Activated naive CD8-positive, alpha-beta T cell (primary cell): ENCODE data around the gene GARNL3.
A peak's percentile ranks its signal among the peaks of the same experiment; 100 is the strongest.

Experiments used
- H3K27ac Mint-ChIP-seq: one replicate; pipeline ENCODE4 v1.8.0; 2021; ENCODE audit warnings: mixed read lengths
- H3K27me3 Mint-ChIP-seq: one replicate; pipeline ENCODE4 v1.8.0; 2021; ENCODE audit warnings: mixed read lengths
- H3K36me3 Mint-ChIP-seq: one replicate; pipeline ENCODE4 v1.8.0; 2021; ENCODE audit warnings: mixed read lengths
- H3K4me1 Mint-ChIP-seq: one replicate; pipeline ENCODE4 v1.8.0; 2021; ENCODE audit warnings: low read depth, mixed read lengths
- H3K4me3 Mint-ChIP-seq: one replicate; pipeline ENCODE4 v1.8.0; 2021; ENCODE audit warnings: mild to moderate bottlenecking, mixed read lengths
- H3K9me3 Mint-ChIP-seq: one replicate; pipeline ENCODE4 v1.8.0; 2021; ENCODE audit warnings: low read depth, mixed read lengths

The GARNL3 gene

GRCh38 chr9:127384016-127384730, 119.6 kb downstream of the GARNL3 start:
- Mint-ChIP-seq H3K9me3 (peaks cover 6% of the 10 kb centered on the region), H3K4me3 (no peak overlapping the region), H3K4me1 (peaks cover 27% of the 10 kb centered on the region), H3K36me3 (peaks cover 3% of the 10 kb centered on the region), H3K27ac (no peak overlapping the region), H3K27me3 (peaks cover 47% of the 10 kb centered on the region)

- H3K4me1 Mint-ChIP-seq, result peaks cover 32% of the 10 kb centered on the region
- no peak overlapping the region for H3K4me3 Mint-ChIP-seq
- H3K27ac Mint-ChIP-seq, result no peak overlapping the region
- peaks cover 45% of the 10 kb centered on the region for H3K27me3 Mint-ChIP-seq
- H3K9me3 Mint-ChIP-seq, result peaks cover 3% of the 10 kb centered on the region
- H3K36me3 Mint-ChIP-seq, result no peaks in the 10 kb centered on the region
These were observed 120.3 kb downstream of the GARNL3 start for GRCh38 chr9:127384901-127385300.

- Mint-ChIP-seq H3K27ac (no peak overlapping the region), H3K36me3 (no peaks in the 10 kb centered on the region), H3K9me3 (no peaks in the 10 kb centered on the region), H3K4me3 (no peak overlapping the region), H3K27me3 (peaks cover 44% of the 10 kb centered on the region), H3K4me1 (peaks cover 38% of the 10 kb centered on the region)
These were observed 121.7 kb downstream of the GARNL3 start for GRCh38 chr9:127386249-127386648.

- Mint-ChIP-seq H3K4me3 (no peak overlapping the region), H3K27me3 (peaks cover 47% of the 10 kb centered on the region), H3K36me3 (no peaks in the 10 kb centered on the region), H3K9me3 (no peaks in the 10 kb centered on the region), H3K27ac (no peak overlapping the region), H3K4me1 (peaks cover 38% of the 10 kb centered on the region)
These were observed 122.4 kb downstream of the GARNL3 start for GRCh38 chr9:127386981-127387380.

- Mint-ChIP-seq H3K36me3 (no peaks in the 10 kb centered on the region), H3K9me3 (no peaks in the 10 kb centered on the region), H3K27ac (peak overlapping the region; percentile 84), H3K27me3 (peaks cover 53% of the 10 kb centered on the region), H3K4me1 (peaks cover 38% of the 10 kb centered on the region), H3K4me3 (peak overlapping the region; percentile 50)
These were observed 123.7 kb downstream of the GARNL3 start for GRCh38 chr9:127388037-127388855.

- H3K27ac Mint-ChIP-seq, result peak overlapping the region; percentile 84
- H3K27me3 Mint-ChIP-seq, result peaks cover 54% of the 10 kb centered on the region
These were observed 124.3 kb downstream of the GARNL3 start for GRCh38 chr9:127388856-127389238.

GRCh38 chr9:127389381-127390247, 125.0 kb downstream of the GARNL3 start:
- H3K27ac Mint-ChIP-seq, result no peak overlapping the region

More at GRCh38 chr9:127388856-127389238, 124.3 kb downstream of the GARNL3 start:
- no peaks in the 10 kb centered on the region for H3K9me3 Mint-ChIP-seq
- peaks cover 38% of the 10 kb centered on the region for H3K4me1 Mint-ChIP-seq
- no peaks in the 10 kb centered on the region for H3K36me3 Mint-ChIP-seq
- peak overlapping the region; percentile 50 for H3K4me3 Mint-ChIP-seq

GRCh38 chr9:127390248-127390545, 125.6 kb downstream of the GARNL3 start:
- no peak overlapping the region for H3K27ac Mint-ChIP-seq
- peaks cover 49% of the 10 kb centered on the region for H3K27me3 Mint-ChIP-seq
- no peaks in the 10 kb centered on the region for H3K9me3 Mint-ChIP-seq
- H3K36me3 Mint-ChIP-seq, result no peaks in the 10 kb centered on the region
- no peak overlapping the region for H3K4me3 Mint-ChIP-seq
- H3K4me1 Mint-ChIP-seq, result peaks cover 36% of the 10 kb centered on the region

More at GRCh38 chr9:127389381-127390247, 125.0 kb downstream of the GARNL3 start:
- no peaks in the 10 kb centered on the region for H3K9me3 Mint-ChIP-seq
- peaks cover 49% of the 10 kb centered on the region for H3K27me3 Mint-ChIP-seq
- peaks cover 37% of the 10 kb centered on the region for H3K4me1 Mint-ChIP-seq
- no peak overlapping the region for H3K4me3 Mint-ChIP-seq
- no peaks in the 10 kb centered on the region for H3K36me3 Mint-ChIP-seq

- no peak overlapping the region for H3K4me3 Mint-ChIP-seq
- peaks cover 50% of the 10 kb centered on the region for H3K27me3 Mint-ChIP-seq
- H3K4me1 Mint-ChIP-seq, result peaks cover 37% of the 10 kb centered on the region
- H3K9me3 Mint-ChIP-seq, result no peaks in the 10 kb centered on the region
- no peaks in the 10 kb centered on the region for H3K36me3 Mint-ChIP-seq
- H3K27ac Mint-ChIP-seq, result no peak overlapping the region
These were observed 126.0 kb downstream of the GARNL3 start for GRCh38 chr9:127390563-127390962.

GRCh38 chr9:127392166-127392565, 127.6 kb downstream of the GARNL3 start:
- peaks cover 44% of the 10 kb centered on the region for H3K27me3 Mint-ChIP-seq
- no peaks in the 10 kb centered on the region for H3K36me3 Mint-ChIP-seq
- peaks cover 32% of the 10 kb centered on the region for H3K4me1 Mint-ChIP-seq
- H3K27ac Mint-ChIP-seq, result no peak overlapping the region
- no peaks in the 10 kb centered on the region for H3K9me3 Mint-ChIP-seq
- H3K4me3 Mint-ChIP-seq, result no peak overlapping the region

- no peak overlapping the region for H3K4me3 Mint-ChIP-seq
- H3K27me3 Mint-ChIP-seq, result peaks cover 44% of the 10 kb centered on the region
- H3K9me3 Mint-ChIP-seq, result no peaks in the 10 kb centered on the region
- H3K36me3 Mint-ChIP-seq, result no peaks in the 10 kb centered on the region
- H3K4me1 Mint-ChIP-seq, result peaks cover 29% of the 10 kb centered on the region
- H3K27ac Mint-ChIP-seq, result no peak overlapping the region
These were observed 128.4 kb downstream of the GARNL3 start for GRCh38 chr9:127392976-127393375.

GRCh38 chr9:127393645-127394044, 129.1 kb downstream of the GARNL3 start:
- Mint-ChIP-seq H3K4me3 (no peak overlapping the region), H3K36me3 (no peaks in the 10 kb centered on the region)

GRCh38 chr9:127395497-127396252, 131.1 kb downstream of the GARNL3 start:
- Mint-ChIP-seq H3K36me3 (no peaks in the 10 kb centered on the region), H3K9me3 (no peaks in the 10 kb centered on the region), H3K4me1 (peaks cover 12% of the 10 kb centered on the region), H3K4me3 (peak overlapping the region; percentile 60), H3K27me3 (peaks cover 48% of the 10 kb centered on the region), H3K27ac (no peak overlapping the region)

More at GRCh38 chr9:127393645-127394044, 129.1 kb downstream of the GARNL3 start:
- no peak overlapping the region for H3K27ac Mint-ChIP-seq
- peaks cover 29% of the 10 kb centered on the region for H3K4me1 Mint-ChIP-seq
- peaks cover 47% of the 10 kb centered on the region for H3K27me3 Mint-ChIP-seq
- H3K9me3 Mint-ChIP-seq, result no peaks in the 10 kb centered on the region

GRCh38 chr9:127396253-127396807, 131.8 kb downstream of the GARNL3 start:
- H3K27ac Mint-ChIP-seq, result no peak overlapping the region
- peaks cover 51% of the 10 kb centered on the region for H3K27me3 Mint-ChIP-seq
- no peaks in the 10 kb centered on the region for H3K9me3 Mint-ChIP-seq
- peaks cover 12% of the 10 kb centered on the region for H3K4me1 Mint-ChIP-seq
- peak overlapping the region; percentile 60 for H3K4me3 Mint-ChIP-seq
- H3K36me3 Mint-ChIP-seq, result no peaks in the 10 kb centered on the region
